Choroid plexus epithelial cell (primary cell): ENCODE results near the gene NASP.

Experiments used
- DNase-seq: peaks from one replicate; pipeline ENCODE4 v3.0.0-alpha.2; 2010; ENCODE audit warnings: low read depth
- H3K4me3 ChIP-seq: 2 replicates; pipeline ENCODE4 v1.5.1; 2011; ENCODE audit warnings: low read depth, mild to moderate bottlenecking, control low read depth, low read length, moderate library complexity
- CTCF ChIP-seq: conservative IDR thresholded peaks from 2 replicates; pipeline ENCODE4 v1.5.1; 2011; ENCODE audit warnings: low read depth, mild to moderate bottlenecking, control low read depth, inconsistent platforms, low read length, moderate library complexity

Gene NASP

GRCh38 chr1:45667321-45668111, 83.7 kb downstream of the NASP start:
- TF ChIP-seq CTCF: no peak
- H3K4me3 ChIP-seq: no peak overlapping the region
- no peak for DNase-seq
